K562 (cell line): Measurements from ENCODE around the gene SLC2A4. TPM values are rescaled to one million over a fixed set of nuclear protein-coding genes. Genes with fewer than 3 reads are reported as not detected.

Experiments
- CXXC5 ChIP-seq: fragments of 250-450 bp; sonication (Bioruptor Pico); IDR thresholded peaks from 2 replicates; pipeline ENCODE4 v1.8.0; 2022; ENCODE audit warnings: inconsistent platforms, mild to moderate bottlenecking, moderate library complexity
- EHMT2 ChIP-seq: fragments of 450-650 bp; IDR thresholded peaks from 2 replicates; pipeline ENCODE4 v1.6.1; 2018; ENCODE audit warnings: antibody characterized with exemption
- FOS ChIP-seq: IDR thresholded peaks from 3 replicates; pipeline ENCODE4 v1.6.1; 2011; ENCODE audit not compliant: insufficient read length; ENCODE audit errors: extremely low read depth
- FOXA1 ChIP-seq: fragments of 450-650 bp; IDR thresholded peaks from 2 replicates; pipeline ENCODE4 v1.6.1; 2016; ENCODE audit warnings: mild to moderate bottlenecking, borderline replicate concordance
- HCFC1 ChIP-seq: IDR thresholded peaks from 2 replicates; pipeline ENCODE4 v1.6.1; 2012; ENCODE audit warnings: low read depth, low read length, improper control_type of control experiment
- HDGF ChIP-seq: fragments of 450-650 bp; IDR thresholded peaks from 2 replicates; pipeline ENCODE4 v1.6.1; 2016
- LCOR ChIP-seq: sonication (generic); formaldehyde crosslinking; IDR thresholded peaks from 2 replicates; pipeline ENCODE4 v1.8.0; 2022; ENCODE audit warnings: mild to moderate bottlenecking, missing genetic modification reagents
- POLR3A ChIP-seq: IDR thresholded peaks from 2 replicates; pipeline ENCODE4 v1.6.1; 2011; ENCODE audit warnings: borderline replicate concordance, mild to moderate bottlenecking, moderate library complexity; ENCODE audit not compliant: insufficient read length, insufficient read depth; ENCODE audit errors: extremely low read depth
- RBM22 ChIP-seq: fragments of 200-400 bp; formaldehyde crosslinking; IDR thresholded peaks from 2 replicates; pipeline ENCODE4 v1.6.1; 2018; ENCODE audit warnings: low read length, low read depth; ENCODE audit not compliant: poor library complexity, severe bottlenecking
- SMAD1 ChIP-seq: fragments of 150-350 bp; IDR thresholded peaks from 2 replicates; pipeline ENCODE4 v1.6.1; 2014; ENCODE audit warnings: low read length, low read depth; ENCODE audit not compliant: partially characterized antibody
- SMAD4 ChIP-seq: fragments of 250-450 bp; sonication (Bioruptor Pico); conservative IDR thresholded peaks from 2 replicates; pipeline ENCODE4 v1.8.0; 2021; ENCODE audit warnings: inconsistent platforms, mild to moderate bottlenecking, moderate library complexity
- SPI1 ChIP-seq: IDR thresholded peaks from 2 replicates; pipeline ENCODE4 v1.6.1; 2011; ENCODE audit warnings: low read depth, low read length, control low read depth, borderline replicate concordance
- TBP ChIP-seq: optimal IDR thresholded peaks from 2 replicates; pipeline ENCODE3; 2011; ENCODE audit warnings: low read depth, low read length, improper control_type of control experiment
- TEAD2 ChIP-seq: fragments of 450-650 bp; IDR thresholded peaks from 2 replicates; pipeline ENCODE4 v1.6.1; 2016; ENCODE audit warnings: missing genetic modification characterization, control low read depth, missing compliant biosample characterization
- WHSC1 ChIP-seq: IDR thresholded peaks from one replicate; pipeline ENCODE4 v1.6.1; 2012; ENCODE audit warnings: low read length, control low read depth, inconsistent platforms
- YY1 ChIP-seq, 3 experiments: IDR thresholded peaks; 2 replicates each; pipeline ENCODE4 v1.6.1; 2011; ENCODE audit warnings: low read length in 2 of 3, mild to moderate bottlenecking in 2 of 3, moderate library complexity in 2 of 3, borderline replicate concordance in 1 of 3, control low read depth in 1 of 3, low read depth in 1 of 3; ENCODE audit not compliant: insufficient read depth in 3 of 3, insufficient replicate concordance in 2 of 3, control insufficient read depth in 1 of 3, insufficient read length in 1 of 3; ENCODE audit errors: extremely low read depth in 1 of 3
- ZNF586 ChIP-seq: fragments of 450-650 bp; formaldehyde crosslinking; conservative IDR thresholded peaks from 2 replicates; pipeline ENCODE4 v1.4.0; 2020; ENCODE audit warnings: mild to moderate bottlenecking, moderate library complexity
- ZNF668 ChIP-seq: fragments of 250-450 bp; sonication (Bioruptor Pico); IDR thresholded peaks from 2 replicates; pipeline ENCODE4 v1.8.0; 2022; ENCODE audit warnings: mild to moderate bottlenecking, inconsistent platforms
- ZNF785 ChIP-seq: fragments of 250-450 bp; sonication (Bioruptor Pico); IDR thresholded peaks from 2 replicates; pipeline ENCODE4 v1.4.0; 2020; ENCODE audit warnings: mild to moderate bottlenecking
- polyA plus RNA-seq, 8 experiments: library from polyadenylated mRNA; depleted of rRNA in 4 of 8; stranded (reverse) in 5 of 8; unstranded in 3 of 8; fragments of >200 nt; fragmentation: Nextera tagmentation in 2 of 8; fragmentation: Illumina TruSeq in 1 of 8; extraction: Ambion mirVana in 2 of 8; extraction: Trizol in 1 of 8; gene quantifications; 2 replicates each; pipeline versions ENCODE4 v1.2.1 to v1.2.3, GENCODE V29; 2011 to 2014; ENCODE audit warnings: inconsistent platforms in 1 of 8, missing spikeins in 1 of 8
- total RNA-seq, 7 experiments: library from RNA; depleted of rRNA in 6 of 7; stranded (reverse); fragments of >200 nt in 6 of 7; fragmentation: Illumina TruSeq in 2 of 7; extraction: Trizol in 2 of 7; gene quantifications; 2 replicates each; pipeline versions ENCODE4 v1.2.1 to v1.2.3, GENCODE V29; 2011 to 2021; ENCODE audit warnings: low replicate concordance in 1 of 7
- TF ChIP-seq, protein P1 (sequence below): fragments of 450-650 bp; IDR thresholded peaks from 2 replicates; pipeline ENCODE4 v1.6.1; 2016; ENCODE audit warnings: low read depth, mild to moderate bottlenecking, moderate library complexity
- TF ChIP-seq, protein P2 (sequence below): sonication (generic); formaldehyde crosslinking; IDR thresholded peaks from 2 replicates; pipeline ENCODE4 v1.8.0; 2022; ENCODE audit warnings: mild to moderate bottlenecking, missing genetic modification reagents
- TF ChIP-seq, protein P3 (sequence below), 2 experiments: fragments of 200-800 bp in 1 of 2; sonication (Bioruptor generic) in 1 of 2; sonication (generic) in 1 of 2; formaldehyde crosslinking in 1 of 2; IDR thresholded peaks in 1 of 2; conservative IDR thresholded peaks in 1 of 2; 2 replicates each; pipeline versions ENCODE4 v1.5.0 to v1.6.1; 2016 to 2020; ENCODE audit warnings: missing compliant biosample characterization in 1 of 2, missing genetic modification characterization in 1 of 2, missing genetic modification reagents in 1 of 2
- TF ChIP-seq, protein P4 (sequence below): IDR thresholded peaks from 2 replicates; pipeline ENCODE4 v1.6.1; 2011; ENCODE audit not compliant: insufficient read length; ENCODE audit errors: extremely low read depth

Gene SLC2A4
- total and polyA plus RNA-seq, 9 of the 15 experiments (the other 6 are each of a cell fraction or from before 2014, with no cell fraction given) = 0.74 to 3.5 (median 1.6) TPM

DNA sequence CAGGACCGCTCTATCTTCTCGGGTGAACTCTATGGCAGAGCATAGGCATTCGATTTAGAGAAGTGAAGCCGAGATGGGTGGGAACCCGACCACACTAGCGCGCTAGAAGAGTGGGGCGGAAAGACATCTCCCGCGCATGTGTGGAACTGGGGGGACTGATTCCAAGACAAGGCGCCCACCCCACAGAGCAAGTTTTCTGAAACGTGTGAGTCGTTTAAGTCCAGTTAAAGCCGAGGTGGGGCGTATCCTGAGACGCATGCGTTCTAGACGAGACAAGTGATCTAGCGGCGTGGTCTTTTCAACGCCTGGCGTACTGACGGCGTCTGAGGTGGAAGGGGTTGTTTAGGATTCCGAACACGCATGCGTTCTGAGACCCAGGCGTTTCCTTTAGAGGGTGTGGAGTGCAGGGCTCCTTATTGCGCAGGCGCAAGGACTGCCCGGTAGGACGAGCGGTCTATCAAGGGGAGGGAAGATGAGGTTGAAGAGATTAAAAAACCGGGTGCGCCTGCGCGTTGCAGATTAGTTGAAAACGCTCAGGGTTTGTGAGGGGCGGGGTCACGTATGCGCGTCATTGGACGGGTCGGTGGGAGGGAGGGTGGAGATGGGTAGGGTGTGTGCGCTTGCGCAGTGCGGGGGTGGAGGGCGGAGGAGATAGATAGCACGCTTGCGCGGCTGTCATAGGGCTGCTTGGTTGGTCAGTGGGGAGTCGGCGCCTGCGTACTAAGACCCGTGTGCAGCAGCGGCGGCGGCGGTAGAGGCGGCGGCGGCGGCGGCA is 25.6 kb downstream of the SLC2A4 start, which contains the start of gene EIF5A (continued):
- TF ChIP-seq SMAD1 = no peak
- peak; percentile 69 for TF ChIP-seq SPI1
- no peak for TF ChIP-seq POLR3A
- TF ChIP-seq ZNF668 (CRISPR knock-in tag) = no peak
- peak; percentile 75 for TF ChIP-seq HCFC1
- TF ChIP-seq SMAD4 (CRISPR knock-in tag) = peak; percentile 55
- no peak for TF ChIP-seq TEAD2 (tag)
- TF ChIP-seq HDGF = peak; percentile 72; the same call in 1 of the 2 replicates
- TF ChIP-seq, protein P1, sequence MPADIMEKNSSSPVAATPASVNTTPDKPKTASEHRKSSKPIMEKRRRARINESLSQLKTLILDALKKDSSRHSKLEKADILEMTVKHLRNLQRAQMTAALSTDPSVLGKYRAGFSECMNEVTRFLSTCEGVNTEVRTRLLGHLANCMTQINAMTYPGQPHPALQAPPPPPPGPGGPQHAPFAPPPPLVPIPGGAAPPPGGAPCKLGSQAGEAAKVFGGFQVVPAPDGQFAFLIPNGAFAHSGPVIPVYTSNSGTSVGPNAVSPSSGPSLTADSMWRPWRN = no peak
- TF ChIP-seq, protein P2, sequence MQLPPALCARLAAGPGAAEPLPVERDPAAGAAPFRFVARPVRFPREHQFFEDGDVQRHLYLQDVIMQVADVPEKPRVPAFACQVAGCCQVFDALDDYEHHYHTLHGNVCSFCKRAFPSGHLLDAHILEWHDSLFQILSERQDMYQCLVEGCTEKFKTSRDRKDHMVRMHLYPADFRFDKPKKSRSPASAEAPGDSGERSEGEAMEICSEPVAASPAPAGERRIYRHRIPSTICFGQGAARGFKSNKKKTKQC = no peak; the same call in 1 of the 2 replicates
- no peak for TF ChIP-seq WHSC1
- peak; percentile 61 for TF ChIP-seq CXXC5 (CRISPR knock-in tag)
- TF ChIP-seq, protein P3, sequence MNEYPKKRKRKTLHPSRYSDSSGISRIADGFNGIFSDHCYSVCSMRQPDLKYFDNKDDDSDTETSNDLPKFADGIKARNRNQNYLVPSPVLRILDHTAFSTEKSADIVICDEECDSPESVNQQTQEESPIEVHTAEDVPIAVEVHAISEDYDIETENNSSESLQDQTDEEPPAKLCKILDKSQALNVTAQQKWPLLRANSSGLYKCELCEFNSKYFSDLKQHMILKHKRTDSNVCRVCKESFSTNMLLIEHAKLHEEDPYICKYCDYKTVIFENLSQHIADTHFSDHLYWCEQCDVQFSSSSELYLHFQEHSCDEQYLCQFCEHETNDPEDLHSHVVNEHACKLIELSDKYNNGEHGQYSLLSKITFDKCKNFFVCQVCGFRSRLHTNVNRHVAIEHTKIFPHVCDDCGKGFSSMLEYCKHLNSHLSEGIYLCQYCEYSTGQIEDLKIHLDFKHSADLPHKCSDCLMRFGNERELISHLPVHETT (CRISPR knock-in tag; conservative IDR thresholded peaks at IDR 0.05 in 1 of 2, IDR thresholded peaks at IDR 0.05 in 1 of 2) = peak in 1 of 2 experiments; percentile 92; a peak in 2 of 4 replicates
- TF ChIP-seq FOS = no peak
- TF ChIP-seq EHMT2 = no peak
- TF ChIP-seq LCOR (CRISPR knock-in tag) = 0 out of 2 replicates have a peak, but pooled peaks have one; percentile 28
- TF ChIP-seq RBM22 = no peak
- peak; percentile 58 for TF ChIP-seq TBP
- TF ChIP-seq YY1 (IDR thresholded peaks at IDR 0.05; ENCODE audit: borderline replicate concordance in 1 of 3, control insufficient read depth in 1 of 3, extremely low read depth in 1 of 3, insufficient read depth in 3 of 3, insufficient read length in 1 of 3, insufficient replicate concordance in 2 of 3, low read depth in 1 of 3, low read length in 2 of 3) = peak in 2 of 3 experiments; percentile 69 to 86
- TF ChIP-seq FOXA1 = no peak
- TF ChIP-seq ZNF586 (CRISPR knock-in tag) = no peak
- TF ChIP-seq ZNF785 (CRISPR knock-in tag) = no peak
- TF ChIP-seq, protein P4, sequence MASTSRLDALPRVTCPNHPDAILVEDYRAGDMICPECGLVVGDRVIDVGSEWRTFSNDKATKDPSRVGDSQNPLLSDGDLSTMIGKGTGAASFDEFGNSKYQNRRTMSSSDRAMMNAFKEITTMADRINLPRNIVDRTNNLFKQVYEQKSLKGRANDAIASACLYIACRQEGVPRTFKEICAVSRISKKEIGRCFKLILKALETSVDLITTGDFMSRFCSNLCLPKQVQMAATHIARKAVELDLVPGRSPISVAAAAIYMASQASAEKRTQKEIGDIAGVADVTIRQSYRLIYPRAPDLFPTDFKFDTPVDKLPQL = no peak
